GM21619 (cell line): ENCODE data around the gene PCED1A.
A peak's percentile ranks its signal among the peaks of the same experiment; 100 is the strongest.

Experiments used
- ATAC-seq: cut with Tn5 transposase; IDR thresholded peaks from one replicate; pipeline ENCODE4 v1.9.1; 2021; ENCODE audit not compliant: unreplicated experiment

PCED1A gene, protein sequence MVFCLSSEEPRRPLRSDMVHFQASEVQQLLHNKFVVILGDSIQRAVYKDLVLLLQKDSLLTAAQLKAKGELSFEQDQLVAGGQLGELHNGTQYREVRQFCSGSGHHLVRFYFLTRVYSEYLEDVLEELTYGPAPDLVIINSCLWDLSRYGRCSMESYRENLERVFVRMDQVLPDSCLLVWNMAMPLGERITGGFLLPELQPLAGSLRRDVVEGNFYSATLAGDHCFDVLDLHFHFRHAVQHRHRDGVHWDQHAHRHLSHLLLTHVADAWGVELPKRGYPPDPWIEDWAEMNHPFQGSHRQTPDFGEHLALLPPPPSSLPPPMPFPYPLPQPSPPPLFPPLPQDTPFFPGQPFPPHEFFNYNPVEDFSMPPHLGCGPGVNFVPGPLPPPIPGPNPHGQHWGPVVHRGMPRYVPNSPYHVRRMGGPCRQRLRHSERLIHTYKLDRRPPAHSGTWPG

DNA sequence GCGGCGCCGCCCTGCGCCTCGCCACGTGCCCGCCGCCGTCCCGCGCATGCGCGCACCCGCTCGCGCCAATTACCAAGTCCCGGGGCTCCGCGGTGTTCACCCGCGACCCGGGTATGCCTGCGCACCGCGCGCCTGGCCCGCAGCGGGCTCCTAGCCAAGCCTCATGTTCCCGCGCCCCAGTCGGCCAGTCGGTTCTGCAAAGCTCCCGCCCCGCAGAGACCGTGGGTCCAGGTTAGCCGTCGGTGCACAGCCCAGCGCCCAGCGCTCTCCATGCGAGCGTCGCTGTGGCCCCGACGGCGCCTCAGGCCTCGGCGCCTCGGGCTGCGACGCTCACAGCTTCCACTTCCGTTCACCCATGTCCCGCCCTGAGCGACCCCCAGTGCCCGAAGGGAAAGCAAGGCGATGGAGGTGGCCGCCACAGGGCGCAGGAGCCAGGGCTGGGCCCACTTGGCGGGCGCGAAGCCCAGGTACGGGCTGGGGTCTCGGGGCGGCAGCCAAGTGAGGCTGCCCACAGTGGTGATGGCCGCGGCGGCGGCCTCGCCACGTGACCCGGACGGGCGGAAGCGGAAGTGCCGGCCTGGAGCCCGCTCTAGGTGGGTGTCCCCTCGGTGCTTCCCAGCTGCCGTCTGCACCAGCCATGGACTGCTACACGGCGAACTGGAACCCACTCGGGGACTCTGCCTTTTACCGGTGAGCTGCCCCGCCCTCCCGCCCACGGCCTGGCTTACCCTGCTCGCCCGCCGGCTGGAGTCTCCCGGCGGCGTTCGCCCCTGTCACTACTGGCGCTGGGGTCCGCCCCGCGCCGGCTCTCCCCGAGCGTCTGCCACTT lies at the start of gene PCED1A, which contains the start of gene VPS16:
TSS of gene PCED1A (minus strand) at position 518 of the 829 bp plus-strand sequence. CDS start 743 bp downstream, outside the sequence.
TSS of gene VPS16 (plus strand) at position 608 of the 829 bp plus-strand sequence. CDS start at position 638, 30 bp downstream.
- peak; percentile 96 for ATAC-seq

DNA sequence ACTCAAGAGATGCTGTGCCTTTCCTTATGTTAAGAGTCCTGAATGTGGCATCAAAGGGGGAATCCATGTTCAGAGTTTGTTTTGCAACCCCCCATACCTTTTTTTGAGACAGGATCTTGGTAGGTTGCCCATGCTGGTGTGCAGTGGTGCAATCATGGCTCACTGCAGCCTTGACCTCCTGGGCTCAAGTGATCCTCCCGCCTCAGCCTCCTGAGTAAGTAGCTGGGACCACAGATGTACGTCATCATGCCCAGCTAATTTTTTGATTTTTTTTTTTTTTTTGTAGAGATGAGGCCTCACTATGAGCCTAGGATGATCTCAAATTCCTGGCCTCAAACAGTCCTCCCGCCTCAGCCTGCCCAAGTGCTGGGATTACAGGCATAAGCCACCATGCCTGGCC lies 49.3 kb upstream of the PCED1A start:
- no peak for ATAC-seq

DNA sequence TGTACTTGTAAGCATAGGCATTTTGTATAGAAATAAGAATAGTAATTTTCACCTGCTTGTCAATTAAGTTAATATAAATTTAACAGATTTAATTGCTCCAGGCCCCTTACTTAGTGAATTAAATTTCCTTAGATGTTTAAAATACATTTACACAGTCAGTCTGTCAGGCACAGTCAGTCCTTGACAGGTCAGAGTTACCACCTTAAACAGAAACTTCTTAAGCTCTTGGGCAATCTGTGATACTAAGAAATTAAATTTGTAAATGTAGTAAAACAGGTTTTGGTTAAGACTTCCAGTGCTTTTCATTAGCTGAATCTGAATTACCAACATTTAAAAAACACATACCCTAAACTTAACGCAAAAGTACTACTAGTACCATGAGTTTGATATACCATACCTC lies 48.8 kb upstream of the PCED1A start:
- no peak for ATAC-seq

DNA sequence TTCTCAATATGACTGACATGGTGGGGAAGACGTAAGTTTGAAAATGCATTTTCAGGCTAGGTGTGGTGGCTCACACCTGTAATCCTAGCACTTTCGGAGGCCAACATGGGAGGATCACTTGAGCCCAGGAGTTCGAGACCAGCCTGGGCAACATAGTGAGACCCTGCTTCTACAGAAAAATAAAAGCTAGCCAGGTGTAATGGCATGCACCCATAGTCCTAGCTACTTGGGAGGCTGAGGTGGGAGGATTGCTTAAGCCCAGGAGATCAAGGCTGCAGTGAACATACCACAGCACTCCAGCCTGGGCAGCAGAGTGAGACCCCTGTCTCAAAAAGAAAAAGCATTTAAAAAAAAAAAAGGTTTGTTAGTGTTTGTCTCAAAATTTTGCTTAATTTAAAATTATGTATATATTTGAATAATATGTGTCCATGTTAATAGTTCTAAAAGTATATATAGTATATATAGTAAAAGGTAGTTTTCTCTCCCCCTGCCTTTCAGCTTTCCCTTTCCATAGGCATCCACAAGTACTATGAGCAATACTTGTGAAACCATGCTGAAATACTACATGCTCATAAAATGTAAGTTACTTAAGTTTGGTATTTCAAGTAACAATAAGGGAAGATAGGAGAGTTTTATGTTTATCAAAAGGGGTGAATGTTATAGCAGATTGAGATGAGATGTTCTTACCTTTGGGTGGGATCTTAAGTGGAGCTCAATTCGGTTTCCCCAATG lies 47.9 kb upstream of the PCED1A start:
- no peak for ATAC-seq

DNA sequence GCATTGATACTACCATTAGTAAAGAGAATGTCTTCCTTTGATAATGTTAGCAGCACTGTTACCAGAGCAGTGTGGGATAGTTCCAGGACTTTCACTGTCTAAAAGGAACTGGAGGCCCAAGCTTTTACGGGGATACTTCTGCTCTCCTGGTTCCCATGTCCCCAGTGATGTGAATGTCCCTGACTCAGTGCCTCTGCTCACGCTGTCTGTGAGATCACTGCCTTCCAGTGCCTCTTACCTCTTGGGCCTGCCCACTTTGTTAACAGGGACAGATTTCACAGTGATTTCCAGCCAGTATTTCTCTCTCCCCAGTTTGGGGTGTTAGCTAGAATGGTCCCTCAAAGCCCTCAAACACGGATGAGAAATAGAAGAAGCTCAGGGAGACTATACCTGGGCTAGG lies 47.3 kb upstream of the PCED1A start:
- ATAC-seq = no peak

DNA sequence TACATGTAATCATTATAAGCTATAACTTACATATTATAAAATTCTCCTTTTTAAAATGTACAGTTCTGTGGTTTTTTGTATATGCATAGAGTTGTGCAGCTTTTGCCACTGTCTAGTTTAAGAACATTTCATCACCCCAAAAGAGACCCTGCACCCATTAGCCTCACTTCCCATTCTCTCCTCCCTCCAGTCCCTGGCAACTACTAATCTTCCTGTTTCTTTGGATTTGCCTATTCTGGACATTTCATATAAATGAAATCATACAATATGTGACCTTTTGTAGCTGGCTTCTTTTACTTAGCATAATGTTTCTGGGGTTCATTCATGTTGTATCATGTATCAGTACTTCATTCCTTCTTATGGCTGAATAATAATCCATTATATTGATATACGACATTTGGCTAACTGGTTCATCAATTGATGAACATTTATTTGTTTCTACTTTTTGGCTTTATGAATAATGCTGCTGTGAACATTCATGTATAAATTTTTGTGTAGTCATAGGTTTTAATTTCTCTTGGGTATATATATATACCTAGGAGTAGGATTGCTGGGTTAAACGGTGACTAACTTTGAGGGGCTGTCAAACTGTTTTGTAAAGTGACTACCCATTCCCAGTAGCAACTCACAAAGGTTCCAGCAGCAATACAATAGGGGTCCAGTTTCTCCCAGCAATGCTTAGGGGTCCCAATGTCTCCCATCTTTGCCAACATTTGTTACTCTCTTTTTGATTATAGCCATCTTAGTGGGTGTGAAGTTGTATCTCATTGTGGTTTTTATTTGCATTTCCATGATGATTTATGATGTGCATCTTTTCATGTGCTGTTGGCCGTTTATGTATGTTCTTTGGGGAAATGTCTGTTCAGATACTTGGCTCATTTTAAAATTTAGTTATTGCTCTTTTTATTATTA lies 43.5 kb upstream of the PCED1A start:
- no peak for ATAC-seq

DNA sequence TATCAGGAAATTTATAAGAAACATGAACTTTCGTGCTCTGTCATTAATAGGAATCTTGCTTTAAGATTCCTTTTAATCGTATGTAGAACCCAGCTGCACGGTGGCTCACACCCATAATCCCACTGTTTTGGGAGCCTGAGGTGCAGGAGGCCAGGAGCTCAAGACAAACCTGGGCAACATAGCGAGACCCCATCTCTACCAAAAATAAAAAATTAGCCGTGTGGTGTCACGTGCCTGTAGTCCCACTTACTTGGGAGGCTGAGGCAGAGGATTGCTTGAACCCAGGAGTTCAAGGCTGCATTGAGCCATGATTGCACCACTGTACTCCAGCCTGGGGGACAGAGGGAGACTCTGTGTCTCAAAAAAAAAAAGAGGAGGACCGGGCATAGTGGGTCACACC lies 40.2 kb upstream of the PCED1A start:
- no peak for ATAC-seq

DNA sequence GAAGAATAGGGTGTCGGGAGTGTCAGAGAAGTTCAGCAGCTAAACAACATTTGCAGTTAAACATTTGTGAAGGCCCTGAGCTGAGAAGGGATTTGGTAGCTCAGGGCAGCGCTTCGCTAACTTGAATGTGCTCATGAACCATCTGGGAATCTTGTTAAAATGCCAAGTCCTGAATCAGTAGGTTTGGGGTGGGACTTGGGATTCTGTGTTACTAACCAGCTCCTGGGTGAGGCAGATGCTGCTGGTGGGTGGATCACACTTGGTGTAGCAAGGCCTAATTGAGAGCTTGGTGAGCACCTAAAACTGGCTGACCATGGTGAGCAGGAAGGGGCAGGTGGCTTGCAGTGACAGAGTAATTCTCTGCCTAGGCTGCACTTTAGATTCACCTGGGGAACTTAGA lies 38.7 kb upstream of the PCED1A start:
- ATAC-seq = no peak

DNA sequence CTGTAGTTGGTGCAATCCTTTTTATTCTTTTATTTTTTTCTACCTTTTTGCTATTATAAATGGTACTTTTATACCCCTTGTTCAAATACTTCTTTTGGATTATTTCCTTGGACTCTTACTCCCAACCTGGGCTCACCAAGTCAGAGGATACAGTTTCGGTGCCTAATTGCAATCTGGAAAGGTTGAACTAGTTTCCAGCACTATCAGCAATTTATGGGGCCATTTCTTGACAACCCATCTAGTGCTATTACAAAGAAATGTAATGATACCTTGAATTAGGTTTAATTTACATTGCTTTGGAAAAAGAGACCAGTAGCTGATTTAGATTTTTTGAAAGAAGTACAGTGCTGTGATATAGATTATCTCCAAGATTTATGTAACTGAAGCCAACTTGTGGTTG lies 38.1 kb upstream of the PCED1A start:
- no peak for ATAC-seq

DNA sequence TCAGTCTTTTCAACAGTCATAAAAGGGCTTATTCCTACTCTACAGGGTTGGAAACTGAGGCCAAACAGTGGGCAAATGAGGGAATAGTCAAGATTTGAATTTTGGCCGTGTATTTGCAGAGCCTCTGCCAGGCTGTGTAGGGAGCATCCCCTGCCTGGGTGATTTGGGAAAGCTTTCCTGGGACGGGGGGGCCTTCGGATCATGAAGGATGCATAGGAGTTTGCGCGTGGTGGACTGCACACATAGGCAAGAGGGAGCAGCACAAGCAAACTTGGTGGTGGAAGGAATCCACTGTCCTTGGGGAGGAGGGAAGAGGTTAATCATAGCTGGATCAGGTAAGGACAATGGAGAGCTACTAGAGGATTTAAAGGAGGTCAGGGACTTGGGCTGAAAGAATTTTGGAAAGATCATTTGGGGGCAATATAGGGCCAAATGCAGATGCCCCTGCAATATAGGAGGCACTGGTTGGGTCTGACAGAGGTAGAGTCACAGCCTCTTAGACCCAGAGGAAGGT lies 35.3 kb upstream of the PCED1A start:
- no peak for ATAC-seq

DNA sequence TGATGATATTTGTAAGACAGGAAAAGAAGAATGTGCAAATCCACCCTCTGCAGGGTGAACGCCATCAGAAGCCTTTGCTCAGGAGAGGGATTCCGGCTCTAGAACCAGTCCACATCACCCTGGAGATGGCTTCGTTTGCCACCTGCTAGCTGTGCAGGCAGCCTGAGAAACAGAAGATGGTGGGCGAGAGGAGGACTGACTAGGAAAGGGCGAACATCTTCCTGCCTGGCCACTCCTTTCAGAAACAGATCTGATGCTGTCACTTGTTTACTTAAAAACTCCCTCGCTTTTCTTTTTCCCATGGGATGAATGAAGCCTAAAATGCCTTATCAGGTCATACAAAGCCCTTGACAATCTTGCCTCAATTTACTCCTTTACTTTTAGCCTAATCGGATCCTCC lies 34.0 kb upstream of the PCED1A start:
- no peak for ATAC-seq

DNA sequence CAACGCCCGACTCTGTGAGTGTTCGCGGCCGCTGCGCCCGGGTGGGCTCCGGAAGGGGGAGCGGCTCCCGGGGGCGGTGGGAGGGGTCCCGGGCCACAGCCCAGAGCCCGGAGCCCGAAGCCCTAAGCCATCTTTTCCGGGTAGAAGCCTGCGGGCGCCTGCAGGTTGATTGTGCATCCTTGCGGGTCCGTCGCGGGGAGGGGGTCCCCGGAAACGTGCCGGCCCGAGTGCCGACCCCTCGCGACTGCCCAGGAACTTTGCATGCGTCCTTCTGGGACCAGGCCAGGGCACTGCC lies 33.2 kb upstream of the PCED1A start:
- ATAC-seq = peak; percentile 27

DNA sequence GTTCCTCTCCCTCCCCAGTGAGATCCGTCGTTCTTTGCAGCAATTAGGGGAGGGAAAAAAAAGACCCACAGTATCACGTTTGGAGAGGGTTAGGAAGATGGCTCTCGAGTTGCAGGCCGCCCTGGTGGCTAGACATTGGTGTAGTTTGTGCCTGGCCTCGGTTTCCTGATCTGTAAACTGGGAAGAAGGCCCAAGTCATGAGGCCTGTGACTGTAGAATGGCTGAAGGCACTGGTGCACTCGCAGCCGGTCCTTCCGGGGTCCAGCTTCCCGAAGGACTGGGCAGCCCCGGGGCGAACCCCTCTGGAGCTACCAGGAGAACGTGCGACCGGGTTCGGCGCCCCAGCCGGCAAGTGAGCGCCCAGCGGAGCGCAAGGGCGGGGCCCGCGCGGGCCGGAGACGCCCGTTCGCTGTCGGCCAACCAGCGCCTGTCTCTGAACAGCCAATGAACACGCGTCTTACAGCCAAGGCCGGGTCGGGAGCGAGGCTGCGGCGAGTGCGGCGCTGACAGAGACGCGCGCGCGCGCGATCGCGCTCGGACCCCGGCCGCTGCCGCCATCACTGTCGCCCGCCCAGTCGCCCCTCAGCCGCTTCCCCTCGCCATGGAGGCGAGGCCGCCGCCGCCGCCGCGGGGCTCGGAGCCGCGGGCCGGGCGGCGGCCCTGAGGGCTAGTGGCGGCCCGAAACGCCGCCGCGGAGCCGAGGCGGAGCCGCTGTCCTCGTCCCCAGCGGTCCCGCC lies 32.7 kb upstream of the PCED1A start, which contains the start of gene PTPRA:
TSS of gene PTPRA (plus strand) at position 472 of the 737 bp plus-strand sequence. CDS start 90,797 bp downstream, outside the sequence.
- peak; percentile 87 for ATAC-seq

DNA sequence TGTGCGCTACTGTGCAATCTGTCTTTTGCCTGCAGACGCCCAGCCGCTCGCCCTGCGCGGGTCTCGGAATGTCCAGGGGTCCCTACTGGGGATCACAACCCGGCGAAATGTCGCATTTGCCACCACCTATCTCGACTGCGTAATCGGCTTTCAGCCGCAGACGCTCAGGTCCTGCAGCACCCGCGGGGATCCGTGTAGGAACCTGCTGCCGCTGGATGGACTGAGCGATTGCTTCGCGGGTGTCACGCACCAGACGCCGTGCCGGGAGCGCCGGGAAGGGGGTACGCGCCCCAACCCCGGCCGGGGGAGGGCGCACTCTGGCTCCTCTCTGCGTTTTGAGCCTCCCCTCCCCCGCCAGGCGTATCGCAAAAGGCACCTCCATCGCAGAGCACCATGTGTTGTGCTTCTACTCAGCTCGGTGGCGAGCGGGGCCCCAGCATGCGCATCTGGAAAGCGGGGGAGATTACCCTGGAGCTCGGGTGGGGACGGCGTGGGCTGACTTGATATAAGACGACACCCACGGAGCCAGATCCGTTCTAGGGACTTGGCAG lies 32.1 kb upstream of the PCED1A start:
- peak; percentile 18 for ATAC-seq

DNA sequence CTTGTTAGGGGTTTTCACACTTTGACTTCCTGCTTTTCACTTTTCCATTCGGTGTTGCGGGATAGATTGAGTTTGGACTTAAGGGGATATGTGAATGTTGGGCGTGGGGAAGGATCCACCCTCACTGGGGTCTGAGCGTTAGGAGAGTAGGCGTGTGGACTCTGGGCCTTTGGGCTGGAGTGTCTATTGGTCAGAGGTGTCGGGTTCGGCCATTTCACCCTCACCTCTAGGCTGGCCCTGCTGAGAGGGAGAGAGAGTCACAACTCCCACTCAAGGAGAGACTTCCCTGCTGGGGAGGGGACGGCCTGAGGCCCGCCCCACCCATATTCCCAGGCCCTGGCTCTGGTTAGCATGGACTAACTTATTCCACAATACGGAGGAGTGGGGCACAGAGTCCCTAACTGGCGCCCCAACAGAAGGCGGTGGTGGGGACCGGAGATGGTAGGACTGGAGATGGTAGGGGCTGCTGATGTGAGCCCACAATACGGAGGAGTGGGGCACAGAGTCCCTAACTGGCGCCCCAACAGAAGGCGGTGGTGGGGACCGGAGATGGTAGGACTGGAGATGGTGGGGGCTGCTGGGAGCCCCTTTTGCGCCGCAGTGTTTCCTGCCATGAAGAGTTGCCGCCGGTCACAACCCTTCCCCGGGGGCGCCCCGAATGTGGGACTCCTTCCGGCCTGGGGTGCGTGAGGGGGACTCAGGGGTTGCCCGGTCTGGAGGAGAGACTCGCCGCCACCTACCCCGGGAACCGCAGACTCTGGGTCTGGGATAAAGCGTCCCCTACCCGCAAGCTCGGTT lies 31.4 kb upstream of the PCED1A start:
- ATAC-seq = no peak

DNA sequence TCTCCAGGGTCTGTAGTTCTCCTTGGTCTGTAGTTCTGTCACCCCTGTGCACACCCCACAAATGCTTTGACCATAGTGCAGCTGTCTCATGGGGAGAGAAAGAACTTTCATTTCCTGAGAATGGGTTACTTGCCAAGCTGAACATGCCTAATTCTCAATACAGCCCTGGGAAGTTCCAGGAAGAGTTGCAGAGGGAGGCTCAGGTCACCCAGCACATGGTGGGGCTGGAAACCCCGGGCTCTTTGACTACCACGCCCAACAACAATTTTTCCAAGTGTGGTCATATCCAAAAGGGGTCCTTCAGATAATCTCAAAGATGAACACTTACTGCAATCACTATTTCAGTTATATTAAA lies 30.6 kb upstream of the PCED1A start:
- ATAC-seq = no peak

DNA sequence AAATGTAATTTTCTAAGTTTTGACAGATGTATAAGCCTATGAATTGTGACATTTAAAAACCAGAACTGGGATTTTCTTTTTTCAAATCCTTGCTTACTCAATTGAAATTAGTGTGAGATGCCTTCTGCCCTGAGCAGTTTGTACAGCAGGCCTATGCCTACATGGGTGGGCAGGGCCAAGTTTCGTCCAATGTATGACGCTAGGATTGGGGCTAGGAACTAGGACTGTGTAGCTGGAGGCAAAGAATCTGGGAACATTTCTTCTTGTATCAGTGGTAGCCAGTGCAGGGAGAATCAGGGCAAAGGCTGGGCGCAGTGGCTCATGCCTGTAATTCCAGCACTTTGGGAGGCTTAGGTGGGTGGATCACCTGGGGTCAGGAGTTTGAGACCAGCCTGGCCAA lies 28.9 kb upstream of the PCED1A start:
- no peak for ATAC-seq

DNA sequence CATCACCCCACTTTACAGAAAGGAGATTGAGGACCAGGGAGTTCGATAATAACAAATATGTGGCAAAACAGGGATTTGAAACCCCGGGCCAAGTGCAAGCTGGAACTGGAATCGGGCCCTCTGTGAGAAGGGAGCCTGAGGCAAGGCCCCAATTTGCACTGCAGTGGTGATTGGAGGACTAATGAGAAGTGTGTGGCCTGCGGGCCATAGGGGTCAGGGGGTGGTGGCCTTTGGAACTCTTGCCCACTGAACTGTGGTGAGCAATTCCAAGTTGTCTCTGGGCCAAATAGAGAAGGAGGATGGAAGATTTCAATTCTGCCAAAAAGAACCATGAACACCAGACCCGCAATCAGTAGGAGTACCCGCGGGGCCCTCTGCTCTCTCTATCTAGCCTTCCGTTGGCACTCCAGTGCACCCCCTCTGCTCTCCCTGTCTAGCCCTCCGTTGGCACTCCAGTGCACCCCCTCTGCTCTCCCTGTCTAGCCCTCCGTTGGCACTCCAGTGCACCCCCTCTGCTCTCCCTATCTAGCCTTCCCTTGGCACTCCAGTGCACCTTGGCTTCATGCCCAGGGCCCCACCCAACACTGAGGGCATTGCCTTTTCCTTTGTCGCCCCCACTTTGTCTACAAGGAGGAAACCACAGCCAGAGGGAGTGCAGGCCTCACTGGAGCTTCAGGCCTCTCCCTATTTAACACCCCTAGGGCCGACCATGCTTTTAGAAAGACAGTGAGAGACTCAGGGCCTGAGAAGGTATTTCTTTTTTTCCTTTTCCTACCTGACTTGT lies 26.8 kb upstream of the PCED1A start:
- no peak for ATAC-seq
